SK-N-SH (cell line): Measurements from ENCODE around the gene IL15.

Experiments
- CHD2 ChIP-seq: fragments of 150-350 bp; IDR thresholded peaks from 2 replicates; pipeline ENCODE4 v1.6.1; 2018; ENCODE audit warnings: low read length; ENCODE audit not compliant: partially characterized antibody
- EP300 ChIP-seq, 2 experiments: IDR thresholded peaks; 2 replicates each; pipeline versions ENCODE4 v1.4.0 to v1.6.1; 2012; ENCODE audit warnings: borderline replicate concordance in 1 of 2, low read depth in 1 of 2, low read length in 1 of 2
- JUND ChIP-seq: IDR thresholded peaks from 2 replicates; pipeline ENCODE4 v1.4.0; 2012
- POLR2AphosphoS5 ChIP-seq: IDR thresholded peaks from 2 replicates; pipeline ENCODE4 v1.6.1; 2012; ENCODE audit warnings: low read depth, low read length
- RAD21 ChIP-seq: IDR thresholded peaks from 2 replicates; pipeline ENCODE4 v1.6.1; 2012; ENCODE audit warnings: mild to moderate bottlenecking, low read length
- RCOR1 ChIP-seq: fragments of 150-350 bp; IDR thresholded peaks from 2 replicates; pipeline ENCODE4 v1.6.1; 2017; ENCODE audit warnings: antibody characterized with exemption, low read length
- RFX5 ChIP-seq: IDR thresholded peaks from 2 replicates; pipeline ENCODE4 v1.6.1; 2012; ENCODE audit warnings: mild to moderate bottlenecking, improper control_type of control experiment, low read length
- TCF12 ChIP-seq: IDR thresholded peaks from 2 replicates; pipeline ENCODE4 v1.4.0; 2012
- TF ChIP-seq, protein P1 (sequence below): fragments of 200-600 bp; sonication (generic); IDR thresholded peaks from 2 replicates; pipeline ENCODE4 v1.6.1; 2017; ENCODE audit warnings: antibody characterized with exemption, mild to moderate bottlenecking, moderate library complexity
- TF ChIP-seq, protein P2 (sequence below): IDR thresholded peaks from 2 replicates; pipeline ENCODE4 v1.6.1; 2012; ENCODE audit warnings: mild to moderate bottlenecking, low read depth, low read length, moderate library complexity
- TF ChIP-seq, protein P3 (sequence below): fragments of 150-350 bp; IDR thresholded peaks from 2 replicates; pipeline ENCODE4 v1.6.1; 2016; ENCODE audit warnings: mild to moderate bottlenecking, low read depth, low read length
- TF ChIP-seq, protein P4 (sequence below): IDR thresholded peaks from 2 replicates; pipeline ENCODE4 v1.4.0; 2012; ENCODE audit warnings: low read depth
- TF ChIP-seq, protein P5 (sequence below): IDR thresholded peaks from 2 replicates; pipeline ENCODE4 v1.4.0; 2012; ENCODE audit warnings: low read depth, borderline replicate concordance

DNA sequence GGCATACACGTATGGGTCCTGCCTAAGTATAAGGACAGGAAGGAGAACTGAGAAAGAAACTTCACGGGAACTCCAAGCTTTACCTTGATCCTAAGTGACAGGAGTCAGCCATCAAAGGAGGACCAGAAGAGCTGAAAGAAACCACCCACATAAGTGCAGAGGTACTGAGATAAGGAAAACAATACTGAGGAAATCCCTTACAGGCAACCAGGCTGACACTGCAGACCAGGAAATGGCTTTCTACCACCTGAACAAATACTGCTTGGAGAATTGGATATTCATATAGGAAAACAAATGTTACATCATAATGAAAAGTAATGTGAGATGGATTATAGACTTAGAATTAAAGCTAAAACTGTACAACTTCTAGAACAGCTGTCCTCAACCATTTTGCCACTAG is 127.0 kb downstream of the IL15 start:
- no peak for TF ChIP-seq TCF12
- no peak for TF ChIP-seq RFX5
- TF ChIP-seq, protein P1, sequence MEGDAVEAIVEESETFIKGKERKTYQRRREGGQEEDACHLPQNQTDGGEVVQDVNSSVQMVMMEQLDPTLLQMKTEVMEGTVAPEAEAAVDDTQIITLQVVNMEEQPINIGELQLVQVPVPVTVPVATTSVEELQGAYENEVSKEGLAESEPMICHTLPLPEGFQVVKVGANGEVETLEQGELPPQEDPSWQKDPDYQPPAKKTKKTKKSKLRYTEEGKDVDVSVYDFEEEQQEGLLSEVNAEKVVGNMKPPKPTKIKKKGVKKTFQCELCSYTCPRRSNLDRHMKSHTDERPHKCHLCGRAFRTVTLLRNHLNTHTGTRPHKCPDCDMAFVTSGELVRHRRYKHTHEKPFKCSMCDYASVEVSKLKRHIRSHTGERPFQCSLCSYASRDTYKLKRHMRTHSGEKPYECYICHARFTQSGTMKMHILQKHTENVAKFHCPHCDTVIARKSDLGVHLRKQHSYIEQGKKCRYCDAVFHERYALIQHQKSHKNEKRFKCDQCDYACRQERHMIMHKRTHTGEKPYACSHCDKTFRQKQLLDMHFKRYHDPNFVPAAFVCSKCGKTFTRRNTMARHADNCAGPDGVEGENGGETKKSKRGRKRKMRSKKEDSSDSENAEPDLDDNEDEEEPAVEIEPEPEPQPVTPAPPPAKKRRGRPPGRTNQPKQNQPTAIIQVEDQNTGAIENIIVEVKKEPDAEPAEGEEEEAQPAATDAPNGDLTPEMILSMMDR = no peak
- no peak for TF ChIP-seq CHD2
- TF ChIP-seq JUND = no peak
- TF ChIP-seq, protein P2, sequence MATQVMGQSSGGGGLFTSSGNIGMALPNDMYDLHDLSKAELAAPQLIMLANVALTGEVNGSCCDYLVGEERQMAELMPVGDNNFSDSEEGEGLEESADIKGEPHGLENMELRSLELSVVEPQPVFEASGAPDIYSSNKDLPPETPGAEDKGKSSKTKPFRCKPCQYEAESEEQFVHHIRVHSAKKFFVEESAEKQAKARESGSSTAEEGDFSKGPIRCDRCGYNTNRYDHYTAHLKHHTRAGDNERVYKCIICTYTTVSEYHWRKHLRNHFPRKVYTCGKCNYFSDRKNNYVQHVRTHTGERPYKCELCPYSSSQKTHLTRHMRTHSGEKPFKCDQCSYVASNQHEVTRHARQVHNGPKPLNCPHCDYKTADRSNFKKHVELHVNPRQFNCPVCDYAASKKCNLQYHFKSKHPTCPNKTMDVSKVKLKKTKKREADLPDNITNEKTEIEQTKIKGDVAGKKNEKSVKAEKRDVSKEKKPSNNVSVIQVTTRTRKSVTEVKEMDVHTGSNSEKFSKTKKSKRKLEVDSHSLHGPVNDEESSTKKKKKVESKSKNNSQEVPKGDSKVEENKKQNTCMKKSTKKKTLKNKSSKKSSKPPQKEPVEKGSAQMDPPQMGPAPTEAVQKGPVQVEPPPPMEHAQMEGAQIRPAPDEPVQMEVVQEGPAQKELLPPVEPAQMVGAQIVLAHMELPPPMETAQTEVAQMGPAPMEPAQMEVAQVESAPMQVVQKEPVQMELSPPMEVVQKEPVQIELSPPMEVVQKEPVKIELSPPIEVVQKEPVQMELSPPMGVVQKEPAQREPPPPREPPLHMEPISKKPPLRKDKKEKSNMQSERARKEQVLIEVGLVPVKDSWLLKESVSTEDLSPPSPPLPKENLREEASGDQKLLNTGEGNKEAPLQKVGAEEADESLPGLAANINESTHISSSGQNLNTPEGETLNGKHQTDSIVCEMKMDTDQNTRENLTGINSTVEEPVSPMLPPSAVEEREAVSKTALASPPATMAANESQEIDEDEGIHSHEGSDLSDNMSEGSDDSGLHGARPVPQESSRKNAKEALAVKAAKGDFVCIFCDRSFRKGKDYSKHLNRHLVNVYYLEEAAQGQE = no peak
- TF ChIP-seq, protein P3, sequence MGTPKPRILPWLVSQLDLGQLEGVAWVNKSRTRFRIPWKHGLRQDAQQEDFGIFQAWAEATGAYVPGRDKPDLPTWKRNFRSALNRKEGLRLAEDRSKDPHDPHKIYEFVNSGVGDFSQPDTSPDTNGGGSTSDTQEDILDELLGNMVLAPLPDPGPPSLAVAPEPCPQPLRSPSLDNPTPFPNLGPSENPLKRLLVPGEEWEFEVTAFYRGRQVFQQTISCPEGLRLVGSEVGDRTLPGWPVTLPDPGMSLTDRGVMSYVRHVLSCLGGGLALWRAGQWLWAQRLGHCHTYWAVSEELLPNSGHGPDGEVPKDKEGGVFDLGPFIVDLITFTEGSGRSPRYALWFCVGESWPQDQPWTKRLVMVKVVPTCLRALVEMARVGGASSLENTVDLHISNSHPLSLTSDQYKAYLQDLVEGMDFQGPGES = no peak
- TF ChIP-seq, protein P4, sequence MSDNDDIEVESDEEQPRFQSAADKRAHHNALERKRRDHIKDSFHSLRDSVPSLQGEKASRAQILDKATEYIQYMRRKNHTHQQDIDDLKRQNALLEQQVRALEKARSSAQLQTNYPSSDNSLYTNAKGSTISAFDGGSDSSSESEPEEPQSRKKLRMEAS = no peak
- no peak for TF ChIP-seq RAD21
- no peak for TF ChIP-seq RCOR1
- TF ChIP-seq EP300 (IDR thresholded peaks at IDR 0.05; ENCODE audit: borderline replicate concordance in 1 of 2, low read depth in 1 of 2, low read length in 1 of 2) = no peak
- TF ChIP-seq POLR2AphosphoS5 = no peak
- TF ChIP-seq, protein P5, sequence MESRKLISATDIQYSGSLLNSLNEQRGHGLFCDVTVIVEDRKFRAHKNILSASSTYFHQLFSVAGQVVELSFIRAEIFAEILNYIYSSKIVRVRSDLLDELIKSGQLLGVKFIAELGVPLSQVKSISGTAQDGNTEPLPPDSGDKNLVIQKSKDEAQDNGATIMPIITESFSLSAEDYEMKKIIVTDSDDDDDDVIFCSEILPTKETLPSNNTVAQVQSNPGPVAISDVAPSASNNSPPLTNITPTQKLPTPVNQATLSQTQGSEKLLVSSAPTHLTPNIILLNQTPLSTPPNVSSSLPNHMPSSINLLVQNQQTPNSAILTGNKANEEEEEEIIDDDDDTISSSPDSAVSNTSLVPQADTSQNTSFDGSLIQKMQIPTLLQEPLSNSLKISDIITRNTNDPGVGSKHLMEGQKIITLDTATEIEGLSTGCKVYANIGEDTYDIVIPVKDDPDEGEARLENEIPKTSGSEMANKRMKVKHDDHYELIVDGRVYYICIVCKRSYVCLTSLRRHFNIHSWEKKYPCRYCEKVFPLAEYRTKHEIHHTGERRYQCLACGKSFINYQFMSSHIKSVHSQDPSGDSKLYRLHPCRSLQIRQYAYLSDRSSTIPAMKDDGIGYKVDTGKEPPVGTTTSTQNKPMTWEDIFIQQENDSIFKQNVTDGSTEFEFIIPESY = no peak
